D721Med (cell line): ENCODE results near the gene RC3H1.
"Not testable (repeated sequence)": the region's sequence is repeated elsewhere in the genome, so short reads cannot be mapped to it uniquely, and the experiment has no call there.

Source experiments
- DNase-seq: peaks from one replicate; pipeline ENCODE4 v3.0.0; 2011; ENCODE audit warnings: low spot score; ENCODE audit not compliant: insufficient read length
- FAIRE-seq: peaks from 2 replicates; lab custom pipeline; 2011; peaks lifted over from hg19 to GRCh38; lab: Jason Lieb, UNC
- CTCF ChIP-seq: IDR thresholded peaks from 2 replicates; pipeline ENCODE4 v1.5.1; 2012; ENCODE audit warnings: mild to moderate bottlenecking, control low read depth; ENCODE audit not compliant: insufficient read depth; ENCODE audit errors: missing control alignments

The RC3H1 gene

DNA sequence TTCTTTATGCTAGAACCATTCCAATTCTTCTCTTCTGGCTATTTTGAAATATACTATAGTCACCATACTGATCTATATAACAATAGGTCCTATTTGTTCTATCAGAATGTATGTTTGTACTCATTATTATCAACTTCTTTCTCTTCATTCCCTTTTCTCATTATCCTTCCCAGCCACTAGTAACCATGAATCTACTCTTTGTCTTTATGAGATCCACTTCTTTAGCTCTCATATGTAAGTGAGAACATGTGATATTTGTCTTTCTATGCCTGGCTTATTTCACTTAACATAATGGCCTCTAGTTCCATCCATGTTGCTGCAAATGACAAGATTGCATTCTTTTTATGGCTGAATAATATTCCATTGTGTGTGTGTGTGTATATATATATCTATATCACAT lies 31.7 kb upstream of the RC3H1 start:
- no peak for FAIRE-seq
- TF ChIP-seq CTCF = no peak
- DNase-seq = no peak

- FAIRE-seq (no peak), DNase-seq (no peak)
- TF ChIP-seq CTCF = no peak
These were observed 30.5 kb upstream of the RC3H1 start for GRCh38 chr1:174052621-174053020.

GRCh38 chr1:174051956-174052355 lies 29.8 kb upstream of the RC3H1 start:
- no peak for TF ChIP-seq CTCF
- FAIRE-seq (no peak), DNase-seq (no peak)

DNA sequence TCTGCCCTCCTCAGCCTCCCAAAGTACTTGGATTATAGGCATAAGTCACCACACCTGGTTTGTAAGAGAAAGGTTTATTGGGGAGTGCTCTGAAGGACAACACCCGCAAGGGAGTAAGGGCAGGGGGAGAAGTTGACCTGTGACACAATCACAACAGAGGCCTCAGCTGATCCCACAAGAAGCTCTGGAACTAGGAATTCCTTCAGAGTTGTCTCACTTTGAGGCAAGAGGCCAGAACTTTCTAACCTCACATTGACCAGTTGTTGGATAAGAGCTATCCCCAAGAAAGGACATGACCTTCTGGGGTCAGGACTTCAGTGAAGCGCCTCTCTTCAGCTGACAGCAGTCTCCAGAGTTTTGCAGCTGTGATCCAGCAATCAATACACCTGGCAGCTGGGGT lies 27.4 kb upstream of the RC3H1 start:
- FAIRE-seq (no peak), DNase-seq (no peak)
- TF ChIP-seq CTCF = no peak

GRCh38 chr1:174044418-174045222 lies 22.5 kb upstream of the RC3H1 start:
- TF ChIP-seq CTCF = no peak
- no peak for DNase-seq
- no peak for FAIRE-seq

DNA sequence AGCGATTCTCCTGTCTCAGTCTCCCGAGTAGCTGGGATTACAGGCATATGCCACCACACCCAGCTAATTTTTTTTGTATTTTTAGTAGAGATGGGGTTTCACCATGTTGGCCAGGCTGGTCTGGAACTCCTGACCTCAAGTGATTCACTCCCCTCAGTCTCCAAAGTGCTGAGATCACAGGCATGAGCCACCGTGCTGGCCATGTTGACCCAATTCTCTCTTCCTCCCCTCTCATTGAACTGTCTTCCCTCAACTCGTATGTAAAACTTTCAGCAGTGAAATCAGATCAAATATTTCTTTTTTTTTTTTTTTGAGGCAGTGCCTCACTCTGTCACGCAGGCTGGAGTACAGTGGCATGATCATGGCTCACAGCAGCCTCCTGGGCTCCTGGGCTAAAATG lies 20.4 kb upstream of the RC3H1 start:
- DNase-seq, FAIRE-seq: not testable (repeated sequence)

GRCh38 chr1:174041369-174041768 lies 19.2 kb upstream of the RC3H1 start:
- FAIRE-seq (no peak), DNase-seq (no peak)
- no peak for TF ChIP-seq CTCF
